EH (cell line): Measurements from ENCODE around the gene AFF2.

Experiments used
- DNase-seq: peaks from one replicate; pipeline ENCODE4 v3.0.0-alpha.2; 2015; ENCODE audit warnings: low read depth

AFF2 gene

DNA sequence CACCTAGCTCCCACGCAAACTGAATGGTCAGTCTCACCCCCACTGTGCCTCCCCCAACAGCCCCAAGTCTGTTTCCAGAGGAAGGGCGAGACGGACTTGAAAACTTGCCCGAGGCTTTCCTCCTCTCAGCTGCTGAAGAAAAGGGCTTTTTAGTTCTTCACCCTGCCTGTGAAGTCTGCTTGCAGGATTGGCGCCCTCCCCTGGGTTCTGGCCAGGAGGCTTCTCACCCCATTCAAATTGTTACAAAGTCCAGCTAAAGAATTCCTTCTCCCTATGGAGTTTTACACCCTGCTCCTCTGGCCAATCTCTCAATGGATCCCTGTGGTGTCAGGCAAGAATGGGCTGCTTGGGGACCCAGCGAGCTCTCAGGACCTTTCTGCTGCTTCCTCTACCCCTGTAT is 241.0 kb downstream of the AFF2 start:
- no peak for DNase-seq

GRCh38 chrX:148755111-148755510 is 254.7 kb downstream of the AFF2 start:
- no peak for DNase-seq

- no peak for DNase-seq
These were observed 263.5 kb downstream of the AFF2 start for GRCh38 chrX:148763896-148764295.

DNA sequence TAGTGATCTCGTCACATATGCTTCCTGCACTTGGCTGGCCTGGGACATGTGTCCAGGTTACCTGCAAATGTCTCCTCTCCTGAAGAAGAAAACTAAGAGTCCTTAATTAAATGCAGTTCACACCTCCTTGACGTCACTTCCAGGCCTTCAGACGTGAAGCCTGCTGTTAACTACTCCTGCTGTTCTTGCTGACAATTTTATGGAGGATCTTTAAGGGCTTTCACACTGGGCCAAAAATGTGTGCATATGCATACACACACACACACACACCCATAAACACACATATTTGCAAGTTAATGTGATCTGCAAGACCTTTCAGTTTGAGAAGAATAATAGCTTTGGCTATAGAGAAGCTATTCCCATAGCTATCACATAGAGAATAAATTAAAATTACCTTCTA is 267.9 kb downstream of the AFF2 start:
- no peak for DNase-seq

DNA sequence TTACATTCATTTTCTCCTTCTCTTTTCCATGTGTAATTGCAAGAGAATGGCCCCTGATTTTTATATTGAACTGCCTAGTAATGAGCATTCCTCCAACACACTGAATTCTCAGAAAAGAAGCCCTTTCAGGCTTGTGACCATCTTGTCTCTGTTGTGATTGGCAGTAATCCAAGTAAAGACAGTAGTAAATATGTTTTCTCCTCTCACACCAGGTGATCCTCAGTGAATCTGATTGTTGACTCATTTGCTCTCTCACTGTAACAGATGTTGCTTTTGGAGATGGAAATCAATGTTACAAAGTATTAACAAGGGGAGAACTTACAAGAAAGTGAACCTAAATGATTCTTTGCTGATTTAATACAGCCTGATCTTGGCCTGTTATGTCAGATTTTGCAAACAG is 271.0 kb downstream of the AFF2 start:
- DNase-seq: no peak

DNA sequence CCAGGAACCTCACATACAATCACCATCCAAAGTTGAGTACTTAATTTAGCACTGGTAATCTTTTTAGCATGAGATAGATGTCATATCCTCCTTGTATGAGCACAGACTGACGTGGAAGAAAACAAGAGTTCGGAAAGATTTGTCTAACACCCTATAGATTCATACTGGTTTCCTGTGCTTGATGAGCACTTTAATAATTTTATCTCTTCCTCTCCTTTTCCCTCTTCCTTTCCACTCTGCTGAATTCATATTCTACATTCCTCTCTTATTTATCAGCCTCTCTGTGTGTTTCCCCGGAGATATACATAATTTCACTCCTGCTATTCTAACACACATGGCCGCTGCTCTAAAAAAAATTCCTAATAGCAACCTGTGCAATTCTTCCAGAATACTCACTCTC is 273.9 kb downstream of the AFF2 start:
- no peak for DNase-seq

DNA sequence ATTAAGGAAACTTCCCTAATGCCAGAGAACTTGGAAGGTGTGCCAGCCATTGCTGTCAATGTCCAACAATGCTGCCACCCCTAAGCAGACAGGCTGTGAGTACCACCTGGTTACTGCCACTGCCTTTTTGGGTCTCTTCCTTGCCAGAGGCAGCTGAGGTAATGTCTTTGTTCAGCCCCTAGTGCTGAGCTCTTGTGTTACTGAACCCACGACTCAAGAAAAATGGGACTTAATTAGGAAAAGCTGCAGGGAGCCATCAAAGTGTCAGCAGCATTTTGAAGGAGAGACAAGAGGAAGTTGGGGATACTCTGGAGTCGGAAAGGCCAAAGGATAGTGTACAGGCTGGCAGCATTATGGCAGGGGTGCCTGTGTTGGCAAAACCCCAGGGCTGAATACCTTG is 283.7 kb downstream of the AFF2 start:
- DNase-seq: no peak

DNA sequence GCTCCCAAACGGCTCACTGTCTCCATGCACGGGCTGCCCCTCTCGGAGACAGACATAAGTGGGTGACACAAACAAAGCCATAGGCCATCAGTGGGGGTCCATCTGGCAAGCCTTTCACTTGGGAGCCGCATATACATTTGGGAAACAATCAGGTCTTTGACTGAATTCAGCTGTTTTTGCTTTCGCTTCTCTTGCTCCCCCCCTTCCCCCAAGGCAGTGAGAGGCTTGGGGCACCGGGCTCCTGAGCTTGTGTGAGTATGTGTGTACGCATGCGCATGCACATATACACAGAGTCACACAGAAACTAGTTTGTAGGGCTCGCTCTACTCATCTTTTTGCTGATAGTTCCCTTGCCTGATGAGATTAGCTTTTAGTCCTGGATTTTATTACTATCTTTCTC is 284.4 kb downstream of the AFF2 start:
- no peak for DNase-seq

DNA sequence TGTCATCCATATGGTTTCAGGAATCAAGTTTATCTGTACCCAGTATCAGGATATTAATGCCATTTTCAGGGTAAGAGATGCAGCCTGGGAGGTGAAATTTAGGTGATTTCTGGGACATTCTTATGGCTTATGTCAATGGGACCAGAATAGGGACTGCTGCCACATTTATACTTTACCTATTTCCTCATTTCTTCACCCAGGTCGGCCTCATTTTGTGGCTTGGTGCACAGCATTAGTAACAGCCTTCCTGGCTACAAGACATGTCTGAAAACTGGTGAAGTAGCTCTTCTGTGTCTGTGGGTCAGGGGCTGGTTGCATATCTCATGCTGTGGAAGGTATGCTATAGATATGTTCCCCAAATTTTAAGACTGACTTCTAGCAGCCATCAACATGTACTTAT is 284.8 kb downstream of the AFF2 start:
- DNase-seq: no peak

GRCh38 chrX:148788449-148788848 is 288.0 kb downstream of the AFF2 start:
- no peak for DNase-seq

GRCh38 chrX:148794350-148794749 is 293.9 kb downstream of the AFF2 start:
- no peak for DNase-seq

DNA sequence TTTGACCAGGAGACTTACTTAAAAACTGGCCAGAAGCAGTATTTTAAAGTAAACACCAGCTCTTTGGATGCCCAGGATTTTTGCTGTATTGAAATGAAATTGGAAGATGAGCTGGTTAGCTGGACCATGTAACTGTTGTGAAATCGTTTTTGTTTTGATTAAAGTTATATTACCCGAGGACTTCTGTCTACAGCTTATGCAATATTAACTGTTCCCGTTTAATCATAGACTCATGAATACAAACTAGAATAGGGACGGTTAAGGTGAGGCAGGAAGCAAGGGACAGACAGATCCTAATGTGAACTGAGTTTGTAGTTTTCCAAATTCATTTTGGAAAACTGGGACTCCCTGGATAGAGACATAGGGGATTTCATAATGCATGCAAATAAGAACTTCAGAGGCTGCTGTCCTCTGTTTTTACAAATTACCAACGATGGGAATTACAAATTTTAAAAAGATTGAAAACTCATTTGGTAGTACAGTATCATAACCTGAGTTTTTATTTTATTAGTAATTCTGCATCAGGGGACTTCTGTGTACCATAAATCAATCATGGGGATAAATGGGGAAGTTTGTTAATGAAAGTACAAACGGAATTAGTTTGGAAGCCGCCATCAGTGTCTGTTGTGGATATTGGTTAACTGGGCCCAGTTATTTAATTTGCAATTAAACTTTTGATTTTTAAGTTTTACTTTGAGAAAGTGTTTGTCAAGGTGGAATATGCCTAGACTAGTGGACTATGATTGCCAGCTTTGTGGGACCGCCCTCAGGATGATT is 304.4 kb downstream of the AFF2 start:
- no peak for DNase-seq

DNA sequence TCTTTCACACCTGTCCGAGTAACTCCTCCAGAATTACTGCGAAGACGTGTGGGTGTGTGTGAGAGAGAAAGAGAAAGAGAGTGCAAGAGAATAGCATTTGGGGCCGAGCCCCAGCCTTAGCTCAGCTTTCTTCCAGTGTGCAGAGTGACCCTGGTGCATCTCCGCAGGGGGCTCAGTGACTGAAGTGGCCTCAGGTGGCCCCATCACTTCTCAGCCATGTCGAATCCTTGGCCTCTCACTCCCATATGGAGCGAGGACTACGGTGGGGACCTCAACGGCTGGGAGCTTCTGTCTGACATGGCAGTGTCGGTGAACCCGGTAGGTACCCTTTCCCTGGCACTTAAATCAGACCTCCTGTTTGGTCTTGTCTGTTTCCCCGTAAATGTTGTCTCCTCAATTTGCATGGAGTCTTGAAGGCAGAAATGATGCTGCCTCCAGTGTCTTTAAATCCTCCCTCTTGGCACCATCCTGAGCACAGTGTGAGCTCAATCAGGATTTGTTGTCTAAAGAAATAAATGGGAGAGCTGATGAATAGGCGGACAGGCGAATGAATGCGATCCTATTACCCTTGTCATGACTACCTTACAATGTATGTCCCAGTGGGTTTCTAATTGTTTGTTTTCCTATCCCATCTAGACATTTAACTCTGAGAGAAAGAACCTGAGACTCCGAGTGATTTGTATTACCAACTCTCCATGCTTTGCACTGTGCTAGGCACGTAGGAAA is 305.9 kb downstream of the AFF2 start:
- no peak for DNase-seq

DNA sequence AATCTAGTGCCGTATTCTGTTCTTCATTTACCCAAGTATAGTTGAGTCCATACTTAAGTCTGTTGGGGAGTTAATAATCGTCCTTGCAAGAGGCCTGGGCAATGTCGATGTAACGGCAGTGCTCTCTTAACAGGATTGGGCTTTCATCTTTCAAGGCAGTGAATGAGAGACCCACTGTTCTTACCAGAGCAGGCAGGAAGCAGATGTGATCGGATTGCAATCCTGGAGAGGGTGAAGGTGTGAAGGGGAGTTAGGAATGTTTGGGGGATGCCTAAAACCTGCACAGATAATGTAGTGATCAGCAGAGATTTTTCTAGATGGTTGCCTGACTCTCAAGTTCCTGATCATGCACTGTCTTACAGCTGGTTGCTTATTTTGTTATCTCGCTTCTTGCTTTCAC is 308.4 kb downstream of the AFF2 start:
- DNase-seq: no peak

DNA sequence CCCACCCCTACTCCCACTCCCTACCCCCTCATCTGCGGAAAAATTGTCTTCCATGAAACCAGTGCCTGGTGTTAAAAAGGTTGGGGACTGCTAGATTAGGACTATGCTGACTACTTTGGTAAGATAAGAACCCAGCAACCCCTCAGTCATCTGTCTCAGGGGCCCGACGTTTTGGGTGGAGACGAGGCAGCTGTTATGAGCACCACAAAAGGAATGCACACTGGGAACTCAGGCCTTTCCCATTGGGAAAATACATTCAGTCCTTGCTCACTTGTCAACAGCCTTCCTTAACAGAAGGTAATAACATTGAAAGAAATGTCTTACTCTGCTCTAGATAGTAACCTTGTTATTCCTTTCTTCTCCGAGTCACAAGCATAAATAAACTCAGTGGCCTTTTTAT is 310.8 kb downstream of the AFF2 start:
- DNase-seq: no peak

GRCh38 chrX:148813422-148813821 is 313.0 kb downstream of the AFF2 start:
- DNase-seq: no peak

GRCh38 chrX:148813967-148814366 is 313.6 kb downstream of the AFF2 start:
- no peak for DNase-seq

DNA sequence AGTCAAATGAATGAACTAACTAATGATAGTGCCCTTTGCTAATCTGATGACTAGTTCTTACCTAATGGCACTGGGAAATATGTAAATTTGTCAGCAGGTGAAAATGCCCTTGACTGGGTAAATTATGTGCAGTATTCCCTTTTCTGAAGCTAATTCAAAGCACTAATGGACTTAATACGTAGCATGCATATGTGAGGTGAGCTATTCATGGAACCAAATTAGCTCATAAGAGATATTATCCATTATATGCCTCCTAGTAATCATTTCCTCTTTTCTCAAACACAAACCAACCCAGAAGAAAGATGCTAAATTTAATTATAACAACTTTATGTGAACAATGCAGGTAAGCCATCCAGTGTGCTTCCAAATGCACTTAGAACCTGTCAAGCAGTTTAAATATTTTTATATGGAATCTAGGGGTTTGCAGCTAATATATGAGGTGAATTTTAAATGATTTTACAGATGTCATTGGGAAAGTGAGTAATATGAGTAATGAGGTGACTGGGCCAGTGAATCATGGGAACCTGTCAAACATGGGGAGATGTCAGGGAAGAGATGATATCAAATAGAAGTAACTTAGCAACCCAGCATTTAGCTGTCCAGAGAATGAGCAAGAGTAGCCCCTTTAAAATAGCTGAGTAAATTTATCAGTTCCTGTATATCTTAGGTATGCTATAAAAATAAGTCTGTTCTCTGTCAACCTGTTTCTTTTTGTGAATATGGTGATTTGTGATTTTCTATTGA is 315.0 kb downstream of the AFF2 start:
- no peak for DNase-seq

- DNase-seq: no peak
These were observed 323.6 kb downstream of the AFF2 start for GRCh38 chrX:148823986-148824385.

DNA sequence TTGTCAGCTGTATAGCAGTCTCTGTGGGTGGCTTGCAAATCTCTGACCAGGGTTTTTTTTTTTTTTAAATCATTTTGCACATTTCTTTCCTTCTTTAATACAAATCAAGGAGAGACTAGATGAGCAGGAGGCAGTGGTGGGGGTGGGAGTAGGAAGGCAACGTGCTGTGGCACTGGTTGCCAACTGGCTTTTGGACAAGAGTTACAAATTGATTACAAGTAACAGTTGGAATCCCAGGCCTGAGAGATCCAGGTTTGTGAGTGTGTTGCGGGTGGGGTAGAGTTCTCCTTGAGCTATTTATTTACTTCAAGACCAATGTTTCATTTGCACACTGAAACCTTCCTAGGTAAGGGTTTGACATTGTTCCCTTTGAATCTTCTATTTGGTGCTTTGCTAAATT is 325.3 kb downstream of the AFF2 start:
- no peak for DNase-seq

- DNase-seq: no peak
These were observed 336.3 kb downstream of the AFF2 start for GRCh38 chrX:148836741-148837140.

GRCh38 chrX:148850631-148851030 is 350.2 kb downstream of the AFF2 start:
- DNase-seq: no peak

DNA sequence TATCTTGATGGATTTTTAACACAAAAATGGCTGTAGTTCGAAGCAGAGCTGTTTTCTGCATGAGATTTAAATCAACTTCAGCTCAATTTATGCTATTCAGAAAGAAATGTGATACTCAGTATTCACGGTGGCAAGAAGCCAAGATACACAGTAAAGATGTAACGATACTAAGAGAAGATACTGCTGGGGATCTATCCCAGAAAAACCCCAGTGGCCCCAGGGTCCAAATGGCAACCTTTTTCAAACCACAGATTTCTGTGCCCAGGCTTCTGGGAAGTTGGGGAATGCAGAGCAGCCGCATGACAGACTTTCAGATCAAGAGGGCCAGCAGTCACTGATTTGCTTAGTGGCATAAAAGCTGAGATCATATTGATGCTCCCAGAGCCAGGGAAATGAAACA is 353.9 kb downstream of the AFF2 start:
- peak; percentile 9 for DNase-seq
